Peyer's patch (tissue), 4 donors: ENCODE results near the gene FIGN. TPM values are rescaled to one million over a fixed set of nuclear protein-coding genes. Genes with fewer than 3 reads are reported as not detected.

Experiments used
- DNase-seq, 3 donors: peaks; one replicate each; pipeline ENCODE4 v3.0.0-alpha.2; 2017 to 2019
- H3K27ac ChIP-seq, 4 donors: fragments of 200-600 bp; sonication (generic); one replicate each; pipeline ENCODE4 v1.5.1; 2016 to 2019
- H3K27me3 ChIP-seq, 2 donors: fragments of 200-600 bp; sonication (generic); one replicate each; pipeline ENCODE4 v1.5.1; 2019
- H3K36me3 ChIP-seq, 3 donors: fragments of 200-600 bp; sonication (generic); one replicate each; pipeline ENCODE4 v1.5.1; 2016 to 2019
- H3K4me1 ChIP-seq, 4 donors: fragments of 200-600 bp; sonication (generic); one replicate each; pipeline ENCODE4 v1.5.1; 2016 to 2019
- H3K4me3 ChIP-seq, 4 donors: fragments of 200-600 bp; sonication (generic); 1 replicate in 3 of 4; 2 replicates in 1 of 4; pipeline ENCODE4 v1.5.1; 2016 to 2019; ENCODE audit warnings: mild to moderate bottlenecking in 1 of 4
- H3K9me3 ChIP-seq, 4 donors: fragments of 200-600 bp; sonication (generic); one replicate each; pipeline ENCODE4 v1.5.1; 2016 to 2019; ENCODE audit warnings: mild to moderate bottlenecking in 1 of 4
- POLR2A ChIP-seq, 2 donors: fragments of 450-650 bp; IDR thresholded peaks; one replicate each; pipeline ENCODE4 v1.5.1; 2017; ENCODE audit warnings: antibody characterized with exemption in 2 of 2, mild to moderate bottlenecking in 2 of 2, moderate library complexity in 2 of 2
- total RNA-seq, 4 donors: library from RNA; depleted of rRNA; stranded (reverse); fragments of >200 nt; gene quantifications; one replicate each; pipeline ENCODE4 v1.1.0, GENCODE V29; 2016
- TF ChIP-seq, protein P1 (sequence below), 6 experiments: fragments of 450-650 bp in 4 of 6; fragments of 200-600 bp in 2 of 6; sonication (generic) in 1 of 6; IDR thresholded peaks; one replicate each; pipeline ENCODE4 v1.5.1; 2017 to 2019; ENCODE audit warnings: antibody characterized with exemption in 6 of 6, mild to moderate bottlenecking in 3 of 6, moderate library complexity in 1 of 6

FIGN gene
- total RNA-seq, 4 donors from 2014 or later = 0.53 to 8.3 (median 0.95) TPM

DNA sequence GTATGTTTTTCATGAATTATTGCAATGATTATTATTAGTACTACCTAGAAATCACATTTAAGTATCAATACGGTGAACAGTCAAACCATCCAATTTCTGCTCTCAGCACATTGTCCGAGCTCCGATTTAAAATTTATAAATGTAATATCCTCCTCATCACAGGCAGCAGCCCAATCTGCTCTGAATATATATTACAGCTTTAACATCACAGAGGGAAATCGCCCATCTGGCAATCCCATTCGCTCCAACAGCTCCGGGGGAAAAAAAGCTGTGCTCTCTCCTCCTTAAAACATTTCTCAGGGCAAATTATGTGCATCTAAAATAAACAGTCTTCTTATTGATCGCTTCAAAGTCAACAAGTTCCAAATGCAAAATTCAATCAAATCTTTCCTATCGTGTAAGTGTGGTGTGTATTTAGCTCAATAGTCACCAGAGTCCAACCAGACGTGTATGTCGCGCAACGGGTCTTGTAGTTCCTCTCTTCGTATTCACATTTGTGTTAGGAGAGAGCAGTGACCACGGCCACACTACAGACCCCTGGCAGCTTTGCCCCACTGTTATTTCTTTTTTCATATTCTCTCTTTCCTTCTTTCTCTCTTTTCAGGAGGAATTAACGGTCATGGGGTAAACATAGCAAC, 2.4 kb downstream of the FIGN start:
- H3K27ac ChIP-seq = peak overlapping the region in 2 of 4 donors; percentile 45 to 50
- H3K9me3 ChIP-seq = no peaks in the 10 kb centered on the region
- H3K27me3 ChIP-seq = no peaks in the 10 kb centered on the region
- TF ChIP-seq, protein P1, sequence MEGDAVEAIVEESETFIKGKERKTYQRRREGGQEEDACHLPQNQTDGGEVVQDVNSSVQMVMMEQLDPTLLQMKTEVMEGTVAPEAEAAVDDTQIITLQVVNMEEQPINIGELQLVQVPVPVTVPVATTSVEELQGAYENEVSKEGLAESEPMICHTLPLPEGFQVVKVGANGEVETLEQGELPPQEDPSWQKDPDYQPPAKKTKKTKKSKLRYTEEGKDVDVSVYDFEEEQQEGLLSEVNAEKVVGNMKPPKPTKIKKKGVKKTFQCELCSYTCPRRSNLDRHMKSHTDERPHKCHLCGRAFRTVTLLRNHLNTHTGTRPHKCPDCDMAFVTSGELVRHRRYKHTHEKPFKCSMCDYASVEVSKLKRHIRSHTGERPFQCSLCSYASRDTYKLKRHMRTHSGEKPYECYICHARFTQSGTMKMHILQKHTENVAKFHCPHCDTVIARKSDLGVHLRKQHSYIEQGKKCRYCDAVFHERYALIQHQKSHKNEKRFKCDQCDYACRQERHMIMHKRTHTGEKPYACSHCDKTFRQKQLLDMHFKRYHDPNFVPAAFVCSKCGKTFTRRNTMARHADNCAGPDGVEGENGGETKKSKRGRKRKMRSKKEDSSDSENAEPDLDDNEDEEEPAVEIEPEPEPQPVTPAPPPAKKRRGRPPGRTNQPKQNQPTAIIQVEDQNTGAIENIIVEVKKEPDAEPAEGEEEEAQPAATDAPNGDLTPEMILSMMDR (IDR thresholded peaks at IDR 0.05) = no peak
- TF ChIP-seq POLR2A (IDR thresholded peaks at IDR 0.05) = no peak
- H3K36me3 ChIP-seq = no peaks in the 10 kb centered on the region
- H3K4me1 ChIP-seq = no peaks in the 10 kb centered on the region
- peak in 1 of 3 donors; percentile 47 for DNase-seq
- H3K4me3 ChIP-seq = peak overlapping the region in 2 of 4 donors; percentile 33 to 61

DNA sequence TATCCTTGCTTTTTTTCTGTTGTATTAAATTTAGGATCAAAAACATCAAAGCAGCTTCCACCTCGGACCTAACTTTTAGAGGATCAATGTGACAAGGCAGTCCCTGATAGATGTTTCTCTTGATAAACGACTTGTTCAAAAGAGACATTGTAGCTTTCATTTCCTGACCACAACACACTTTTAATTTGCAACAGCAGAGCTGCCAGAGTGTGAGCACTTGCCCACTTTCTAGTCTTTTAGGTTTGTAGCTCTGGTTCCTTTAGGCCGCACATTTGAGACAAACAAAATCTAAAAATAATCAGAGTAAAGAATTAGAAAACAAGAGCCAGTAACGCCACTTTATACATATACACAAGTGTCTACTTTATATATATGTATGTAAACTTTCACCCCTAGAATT, 3.1 kb downstream of the FIGN start:
- peak overlapping the region in 1 of 4 donors; percentile 61 for H3K4me3 ChIP-seq
- TF ChIP-seq, protein P1 (IDR thresholded peaks at IDR 0.05) = no peak
- no peak for TF ChIP-seq POLR2A (IDR thresholded peaks at IDR 0.05)

DNA sequence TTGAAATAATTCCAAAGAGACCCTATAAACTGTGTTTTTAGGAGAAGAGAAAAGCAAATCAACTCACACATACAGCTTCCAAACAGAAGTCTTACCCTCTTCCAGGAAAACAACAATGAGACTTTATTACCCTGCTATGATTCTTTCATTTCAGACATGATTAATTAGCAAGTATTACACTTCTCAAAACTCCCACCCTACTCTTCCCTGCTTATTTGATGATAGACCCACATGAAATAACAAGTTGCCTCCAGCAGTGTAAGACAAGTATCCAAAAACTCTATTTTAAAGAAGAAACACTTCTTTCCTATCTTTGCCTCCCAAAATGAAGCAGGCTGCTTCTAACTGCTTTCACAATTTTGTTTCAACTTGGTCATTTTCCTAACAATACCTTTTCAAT, 4.1 kb downstream of the FIGN start:
- DNase-seq = no peak
- H3K36me3 ChIP-seq = no peaks in the 10 kb centered on the region
- TF ChIP-seq, protein P1 (IDR thresholded peaks at IDR 0.05) = no peak
- TF ChIP-seq POLR2A (IDR thresholded peaks at IDR 0.05) = no peak
- H3K4me3 ChIP-seq = no peak overlapping the region
- H3K9me3 ChIP-seq = no peaks in the 10 kb centered on the region
- H3K4me1 ChIP-seq = no peaks in the 10 kb centered on the region
- peak overlapping the region in 2 of 4 donors; percentile 7 to 45 for H3K27ac ChIP-seq
- no peaks in the 10 kb centered on the region for H3K27me3 ChIP-seq

More for the DNA sequence above, 3.1 kb downstream of the FIGN start:
- no peaks in the 10 kb centered on the region for H3K27me3 ChIP-seq
- no peaks in the 10 kb centered on the region for H3K36me3 ChIP-seq
- peak overlapping the region in 2 of 4 donors; percentile 45 to 50 for H3K27ac ChIP-seq
- no peak for DNase-seq
- no peaks in the 10 kb centered on the region for H3K9me3 ChIP-seq
- H3K4me1 ChIP-seq = no peaks in the 10 kb centered on the region

DNA sequence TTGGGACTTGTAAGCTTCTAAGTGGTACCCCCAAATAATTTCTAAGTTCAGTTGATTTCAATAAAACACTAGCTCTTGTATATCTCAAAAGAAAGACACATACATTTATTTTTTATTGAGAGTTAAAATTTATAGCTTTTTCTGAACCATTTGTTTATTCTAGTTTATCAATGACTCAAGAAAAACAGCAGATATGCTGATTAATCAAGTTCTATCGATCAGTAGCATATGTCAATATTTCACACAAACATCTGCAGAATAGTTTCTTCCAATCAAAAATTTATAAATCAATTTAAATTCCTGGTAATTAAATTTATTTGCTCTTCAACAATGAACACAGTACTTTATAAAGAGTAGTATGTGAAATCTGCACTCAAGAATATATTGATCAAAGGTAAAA, 5.3 kb downstream of the FIGN start:
- no peaks in the 10 kb centered on the region for H3K4me1 ChIP-seq
- H3K4me3 ChIP-seq = no peak overlapping the region
- no peak overlapping the region for H3K27ac ChIP-seq
- no peak for DNase-seq
- TF ChIP-seq, protein P1 (IDR thresholded peaks at IDR 0.05) = no peak
- TF ChIP-seq POLR2A (IDR thresholded peaks at IDR 0.05) = no peak
- no peaks in the 10 kb centered on the region for H3K27me3 ChIP-seq
- no peaks in the 10 kb centered on the region for H3K36me3 ChIP-seq
- H3K9me3 ChIP-seq = no peaks in the 10 kb centered on the region

DNA sequence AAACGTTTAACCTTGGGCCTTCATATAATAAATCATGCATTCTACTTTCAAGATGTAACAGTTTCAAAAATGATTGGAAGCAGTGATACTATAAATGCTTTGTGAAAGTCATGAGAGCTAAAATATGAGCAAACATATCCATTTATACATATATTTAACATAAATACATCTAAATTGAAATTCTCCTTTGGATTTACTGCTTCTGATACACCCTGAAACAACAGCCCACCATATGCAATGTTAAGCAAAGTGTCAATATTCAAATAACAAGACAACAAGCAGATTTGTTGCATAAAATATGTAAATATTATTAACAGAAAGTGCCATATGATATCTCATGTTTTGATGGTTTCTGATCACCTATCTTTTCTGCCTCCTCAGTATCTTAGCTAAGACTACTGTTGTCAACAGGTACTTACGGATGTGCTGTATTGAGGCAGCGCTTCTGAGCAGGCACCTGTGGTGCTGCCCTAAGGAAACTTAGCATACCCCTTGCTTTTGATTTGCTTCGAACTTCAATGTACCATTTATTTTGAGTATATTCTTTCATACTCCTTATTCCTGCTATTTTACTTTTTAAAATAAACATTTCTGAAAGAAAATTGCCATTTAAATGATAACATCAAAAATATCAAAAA, 6.1 kb downstream of the FIGN start:
- no peaks in the 10 kb centered on the region for H3K36me3 ChIP-seq
- TF ChIP-seq, protein P1 (IDR thresholded peaks at IDR 0.05) = no peak
- no peak for TF ChIP-seq POLR2A (IDR thresholded peaks at IDR 0.05)
- H3K27me3 ChIP-seq = no peaks in the 10 kb centered on the region
- H3K4me1 ChIP-seq = no peaks in the 10 kb centered on the region
- no peak for DNase-seq
- no peaks in the 10 kb centered on the region for H3K9me3 ChIP-seq
- H3K4me3 ChIP-seq = no peak overlapping the region
- no peak overlapping the region for H3K27ac ChIP-seq
